ENCODE results near the gene CTAGE1.
"Not testable (repeated sequence)": the region's sequence is repeated elsewhere in the genome, so short reads cannot be mapped to it uniquely, and the experiment has no call there.

The CTAGE1 gene, protein sequence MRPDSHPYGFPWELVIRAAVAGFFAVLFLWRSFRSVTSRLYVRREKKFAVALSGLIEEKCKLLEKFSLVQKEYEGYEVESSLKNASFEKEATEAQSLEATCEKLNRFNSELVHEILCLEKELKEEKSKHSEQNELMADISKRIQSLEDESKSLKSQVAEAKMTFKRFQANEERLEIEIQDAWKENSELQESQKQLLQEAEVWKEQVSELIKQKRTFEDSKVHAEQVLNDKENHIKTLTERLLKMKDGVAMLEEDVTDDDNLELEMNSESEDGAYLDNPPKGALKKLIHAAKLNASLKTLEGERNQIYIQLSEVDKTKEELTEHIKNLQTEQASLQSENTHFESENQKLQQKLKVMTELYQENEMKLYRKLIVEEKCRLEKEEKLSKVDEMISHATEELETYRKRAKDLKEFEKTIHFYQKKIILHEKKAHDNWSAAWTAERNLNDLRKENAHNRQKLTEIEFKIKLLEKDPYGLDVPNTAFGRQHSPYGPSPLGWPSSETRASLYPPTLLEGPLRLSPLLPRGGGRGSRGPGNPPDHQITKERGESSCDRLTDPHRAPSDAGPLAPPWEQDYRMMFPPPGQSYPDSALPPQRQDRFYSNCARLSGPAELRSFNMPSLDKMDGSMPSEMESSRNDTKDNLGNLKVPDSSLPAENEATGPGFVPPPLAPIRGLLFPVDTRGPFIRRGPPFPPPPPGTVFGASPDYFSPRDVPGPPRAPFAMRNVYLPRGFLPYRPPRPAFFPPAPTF

DNA sequence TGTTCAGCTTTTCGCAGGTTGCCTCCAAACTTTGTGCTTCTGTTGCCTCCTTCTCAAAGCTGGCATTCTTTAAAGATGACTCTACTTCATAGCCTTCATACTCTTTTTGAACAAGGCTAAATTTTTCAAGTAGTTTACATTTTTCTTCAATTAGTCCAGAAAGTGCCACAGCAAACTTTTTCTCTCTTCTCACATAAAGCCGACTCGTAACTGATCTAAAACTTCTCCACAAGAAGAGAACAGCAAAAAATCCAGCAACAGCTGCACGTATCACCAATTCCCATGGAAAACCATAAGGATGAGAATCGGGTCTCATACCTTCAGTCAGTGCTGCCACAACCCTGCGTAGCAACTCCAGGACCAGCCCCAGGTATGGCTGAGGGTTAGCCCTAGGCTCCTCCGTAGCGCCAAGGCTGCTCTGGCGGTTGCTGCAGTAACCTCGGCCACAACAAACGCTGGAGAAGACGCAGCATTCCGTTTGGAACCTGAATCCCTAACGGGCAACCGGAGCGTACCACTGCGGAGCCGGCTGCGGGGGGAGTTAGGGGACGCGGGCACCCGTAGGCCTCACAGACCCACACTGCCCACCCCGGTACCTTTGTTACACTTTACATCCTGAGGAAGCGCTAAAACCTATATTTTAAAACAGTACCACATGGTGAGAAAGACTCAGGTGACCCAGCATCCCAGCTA is at the start of gene CTAGE1:
TSS of gene CTAGE1 (minus strand) at position 420 of the 693 bp plus-strand sequence. CDS start at position 316, 104 bp downstream.
- DNase-seq, result no peak

DNA sequence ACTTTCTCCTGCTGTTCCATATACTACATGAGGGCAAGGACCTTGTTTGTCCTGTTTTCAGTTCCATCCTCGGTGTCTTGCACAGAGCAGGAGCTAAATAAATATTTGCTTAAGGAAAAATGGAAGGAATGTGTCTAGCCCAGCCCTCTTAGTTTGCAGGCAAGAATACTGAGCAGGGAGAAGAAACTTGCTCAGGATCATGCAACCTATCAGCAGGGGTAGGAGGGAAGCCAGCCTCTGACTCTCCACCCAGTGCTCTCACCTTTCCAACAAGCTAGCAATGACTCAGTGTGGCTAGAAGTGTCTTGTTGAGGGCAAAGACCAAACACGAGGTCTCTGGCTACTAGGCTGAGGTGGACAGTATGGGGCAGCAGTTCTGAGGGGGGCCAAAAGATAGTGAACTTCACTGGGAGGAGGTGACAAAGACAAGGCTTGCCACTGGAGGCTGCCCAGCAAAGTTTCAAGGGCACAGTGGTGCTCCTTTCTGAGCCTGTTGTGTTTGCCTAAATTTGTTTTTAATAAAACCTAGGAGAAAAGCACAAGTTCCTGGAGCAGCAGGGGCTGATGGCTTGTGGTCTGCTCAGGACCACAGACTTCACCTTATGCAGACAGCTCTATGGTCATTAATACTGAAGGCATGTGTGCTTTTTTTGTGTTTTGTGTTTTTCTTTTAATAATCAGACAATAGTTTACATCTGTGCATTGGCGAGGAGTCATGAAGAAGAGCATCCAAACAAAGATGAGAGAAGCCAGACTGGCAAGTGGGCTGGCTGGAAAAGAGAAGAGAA is 49.1 kb upstream of the CTAGE1 start:
- DNase-seq, result peak; percentile 74

DNA sequence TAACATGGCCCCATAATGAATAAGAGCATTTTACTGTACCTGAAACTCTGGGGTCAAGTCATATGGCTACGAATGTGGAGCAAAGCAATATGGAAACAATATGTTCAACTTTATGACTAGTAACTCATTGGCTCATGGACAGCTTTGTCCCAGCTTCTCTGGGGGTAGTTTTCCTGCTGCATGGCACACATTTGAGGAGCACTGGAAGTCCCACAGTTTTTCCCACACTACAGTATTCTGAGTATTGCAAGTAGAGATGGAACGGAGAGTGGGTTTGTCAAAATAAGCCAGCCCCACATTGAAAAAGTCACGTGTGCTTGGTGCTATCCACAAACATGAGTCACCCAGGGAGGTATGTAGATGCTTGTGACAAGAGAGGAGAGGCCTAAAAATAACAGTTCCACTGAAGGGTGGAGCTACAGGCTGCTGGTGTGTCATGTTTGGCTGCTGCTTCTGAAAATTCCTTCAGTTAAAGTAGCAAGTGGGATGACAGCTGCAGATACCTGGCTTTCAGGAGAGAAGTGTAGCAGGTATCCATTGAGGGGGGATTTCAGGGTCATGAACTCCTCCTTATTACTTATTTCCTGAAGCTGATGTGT is 48.2 kb upstream of the CTAGE1 start:
- DNase-seq, result peak; percentile 92

DNA sequence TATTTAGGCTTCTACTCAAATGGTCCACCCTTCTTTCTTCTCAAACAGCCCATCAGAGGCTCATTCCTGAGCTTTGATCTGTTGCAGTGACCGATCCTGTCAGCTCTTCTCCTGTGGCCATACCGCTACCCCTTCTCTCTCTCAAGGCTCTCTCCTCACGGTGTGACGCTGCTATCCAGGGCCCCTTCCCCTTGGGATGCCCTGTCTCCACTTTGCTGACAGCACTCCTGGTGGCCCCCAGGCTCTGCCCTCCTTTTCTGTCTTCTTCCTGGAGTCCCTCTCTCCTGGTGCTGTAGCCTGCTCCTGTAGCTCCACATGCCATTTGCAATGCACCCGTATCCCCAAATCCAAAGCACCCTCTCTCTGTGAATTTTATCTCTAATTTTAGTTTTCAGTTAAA is 45.4 kb upstream of the CTAGE1 start:
- no peak for DNase-seq

DNA sequence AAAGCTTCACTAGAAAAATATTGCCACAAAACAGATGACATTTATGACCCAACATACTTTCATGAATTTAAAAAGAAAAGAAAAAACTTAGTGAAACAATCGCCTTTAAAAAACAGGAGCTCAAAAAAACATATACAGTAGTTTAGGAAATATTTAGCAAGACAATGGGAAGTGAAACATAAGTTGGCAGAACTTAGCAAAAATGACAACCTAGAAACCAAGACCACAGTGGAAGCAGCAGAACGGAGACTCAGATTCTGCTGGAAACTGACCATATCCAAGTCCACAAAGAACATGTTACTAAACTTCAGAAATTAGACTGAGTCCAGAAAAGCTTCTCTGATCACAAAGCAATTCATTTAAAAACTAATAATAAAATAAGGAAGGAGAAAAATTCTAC is 41.8 kb upstream of the CTAGE1 start:
- DNase-seq, result no peak

DNA sequence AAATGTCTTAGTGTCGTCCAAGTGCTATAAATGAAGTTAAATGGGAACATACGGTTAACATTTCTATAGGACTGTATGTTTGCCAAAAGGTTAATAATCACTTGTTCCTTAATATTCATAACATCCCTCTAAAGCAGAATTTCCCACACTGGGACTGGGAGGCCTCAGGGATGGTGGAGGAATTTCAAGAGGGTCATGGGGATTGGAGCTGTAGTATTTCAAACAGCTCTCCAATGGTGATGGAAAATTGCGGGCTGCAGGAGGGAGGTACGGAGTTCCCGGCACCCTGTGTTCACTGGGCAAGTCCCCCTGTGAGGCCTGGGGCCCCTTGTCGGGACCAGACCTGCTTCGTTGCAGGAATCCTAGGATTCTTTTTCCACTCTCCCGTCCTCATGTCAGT is 39.8 kb upstream of the CTAGE1 start:
- DNase-seq, result no peak

DNA sequence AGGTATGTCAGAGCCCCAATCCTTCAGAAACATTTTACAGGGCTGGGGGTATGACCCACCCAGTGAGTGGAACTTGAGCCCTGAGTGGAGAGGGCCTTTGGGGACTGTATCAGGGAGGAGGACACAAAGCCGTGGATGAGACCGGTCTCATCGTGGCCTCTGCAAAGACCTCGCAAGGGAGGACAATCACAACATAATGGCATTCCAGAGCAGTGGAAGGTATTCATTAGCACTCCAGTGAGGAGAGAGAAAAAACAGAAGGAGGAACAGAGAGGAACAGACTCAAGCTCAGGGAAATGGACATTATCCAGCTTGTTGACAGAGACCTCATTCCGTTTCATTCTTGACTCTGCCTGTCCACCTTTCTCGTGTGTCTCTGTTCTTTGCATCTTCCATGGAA is 38.8 kb upstream of the CTAGE1 start:
- no peak for DNase-seq

DNA sequence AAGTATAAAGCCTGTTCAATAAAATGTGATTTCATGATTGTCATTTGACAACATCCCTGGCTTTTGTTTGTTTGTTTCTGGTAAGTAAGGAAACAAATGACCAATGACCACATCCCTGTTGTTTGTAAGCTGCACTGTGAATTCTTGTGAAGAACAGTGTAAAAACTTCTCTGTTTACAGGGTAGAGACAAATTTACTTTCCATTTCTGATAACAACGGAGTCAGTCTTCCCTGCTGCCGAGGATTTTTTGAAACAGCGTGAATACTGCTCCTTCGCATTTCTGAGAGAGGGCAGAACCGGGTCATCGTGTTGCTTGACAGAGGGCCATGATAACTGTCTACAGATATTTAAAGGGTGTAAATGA is 38.4 kb upstream of the CTAGE1 start:
- DNase-seq, result no peak

DNA sequence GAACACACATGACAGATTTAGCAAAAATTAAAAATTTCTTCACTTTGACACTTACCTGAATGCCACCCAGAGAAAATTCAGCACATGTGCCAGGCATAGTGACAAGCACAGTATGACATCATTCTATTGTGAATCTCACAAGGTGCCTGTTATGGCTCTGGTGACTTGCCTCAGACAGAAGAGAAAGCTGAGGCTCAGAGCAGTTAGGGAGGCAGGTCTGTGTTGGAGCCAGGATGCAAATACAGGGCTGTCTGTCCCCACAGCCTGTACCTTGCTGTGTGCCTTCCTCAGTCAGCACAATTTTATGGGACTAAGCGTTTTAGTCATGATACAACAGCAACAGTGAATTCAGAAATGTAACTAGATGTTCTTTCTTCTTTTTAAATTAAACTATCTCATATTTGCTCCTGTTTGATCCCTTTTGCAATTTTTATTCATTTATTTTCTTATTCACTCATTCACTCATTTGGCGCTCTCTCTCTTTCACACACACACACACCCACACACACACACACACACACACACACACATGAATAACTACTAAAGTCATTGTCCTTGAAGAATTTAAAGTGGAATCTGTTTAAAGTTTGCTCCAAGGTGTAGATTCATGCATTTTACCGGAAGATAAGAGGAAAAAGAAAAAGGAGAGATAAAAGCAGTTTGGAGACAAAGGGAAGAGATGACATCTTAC is 37.9 kb upstream of the CTAGE1 start:
- DNase-seq, result no peak

DNA sequence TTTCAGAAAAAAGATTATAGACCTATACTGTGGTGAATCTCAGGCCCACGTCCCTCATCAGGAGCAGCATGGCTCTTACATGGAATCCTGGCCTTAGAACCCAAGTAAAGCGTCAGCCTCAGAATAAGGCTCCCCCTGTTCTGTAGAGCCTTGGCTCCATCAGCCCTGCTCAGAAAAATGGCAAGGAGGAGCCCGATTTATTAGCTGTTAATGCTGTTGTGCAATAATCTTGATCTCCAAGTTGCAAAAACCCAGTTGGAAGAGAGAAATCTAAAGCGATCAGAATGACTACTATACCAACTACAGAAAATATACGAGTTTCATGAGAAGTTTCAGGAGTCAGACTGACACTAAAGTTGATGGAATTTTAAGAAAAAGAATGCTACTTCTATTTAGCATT is 35.6 kb upstream of the CTAGE1 start:
- DNase-seq, result no peak

DNA sequence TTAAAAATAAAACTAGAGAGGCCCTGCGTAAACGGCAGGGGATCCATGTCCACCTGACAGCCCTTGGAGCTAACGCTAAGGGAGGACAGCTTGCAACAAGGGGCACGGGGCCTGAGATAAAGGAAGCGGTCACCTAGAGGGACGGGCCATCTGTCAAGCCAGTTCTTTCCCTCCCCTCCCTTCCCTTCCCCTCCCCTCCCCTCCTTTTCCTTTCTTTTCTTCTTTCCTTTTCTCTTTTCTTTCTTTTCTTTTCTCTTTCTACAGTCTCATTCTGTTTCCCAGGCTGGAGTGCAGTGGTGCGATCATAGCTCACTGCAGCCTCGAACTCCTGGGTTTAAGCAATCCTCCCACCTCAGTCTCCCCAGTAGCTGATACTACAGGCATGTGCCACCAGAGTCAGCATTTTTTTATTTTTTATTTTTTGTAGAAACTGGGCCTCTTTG is 34.5 kb upstream of the CTAGE1 start:
- no peak for DNase-seq

DNA sequence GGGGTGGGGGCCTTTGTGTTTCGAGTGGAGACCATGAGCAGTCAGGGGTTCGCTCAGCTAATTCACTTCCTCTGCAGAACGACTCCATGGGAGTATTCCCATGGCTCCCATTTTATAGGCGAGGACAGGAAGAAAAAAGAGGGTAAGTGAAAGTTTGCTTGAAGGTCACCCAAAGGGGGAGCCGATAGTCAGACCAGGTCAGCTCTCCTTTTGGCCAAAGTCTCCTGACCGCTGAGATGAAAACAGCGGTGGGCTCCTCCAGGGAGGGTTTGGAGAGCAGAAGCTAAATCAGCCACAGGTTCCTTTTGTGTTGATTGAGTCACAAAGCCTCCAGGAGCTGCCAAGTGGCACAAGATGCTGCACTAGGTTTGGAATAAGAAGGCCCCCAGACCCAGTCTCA is 34.1 kb upstream of the CTAGE1 start:
- DNase-seq, result no peak

DNA sequence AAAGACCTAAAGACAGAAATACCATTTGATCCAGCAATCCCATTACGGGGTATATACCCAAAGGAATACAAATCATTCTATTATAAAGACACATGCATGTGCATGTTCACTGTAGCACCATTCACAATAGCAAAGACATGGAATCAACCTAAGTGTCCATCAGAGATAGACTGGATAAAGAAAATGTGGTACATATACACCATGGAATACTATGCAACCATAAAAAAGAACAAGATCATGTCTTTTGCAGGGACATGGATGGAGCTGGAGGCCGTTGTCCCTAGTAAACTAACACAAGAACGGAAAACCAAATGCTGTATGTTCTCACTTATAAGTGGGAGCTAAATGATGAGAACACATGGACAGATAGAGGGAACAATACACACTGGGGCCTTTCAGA is 33.1 kb upstream of the CTAGE1 start:
- DNase-seq, result not testable (repeated sequence)

DNA sequence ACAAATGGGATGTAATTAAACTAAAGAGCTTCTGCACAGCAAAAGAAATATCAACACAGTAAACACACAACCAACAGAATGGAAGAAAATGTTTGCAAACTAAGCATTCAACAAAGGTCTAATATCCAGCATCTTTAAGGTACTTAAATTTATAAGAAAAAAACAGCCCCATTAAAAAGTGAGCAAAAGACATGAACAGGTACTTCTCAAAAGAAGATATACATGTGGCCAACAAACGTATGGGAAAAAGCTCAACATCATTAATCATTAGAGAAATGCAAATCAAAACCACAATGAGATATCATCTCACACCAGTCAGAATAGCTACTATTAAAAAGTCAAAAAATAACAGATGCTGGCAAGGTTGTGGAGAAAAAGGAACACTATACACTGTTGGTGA is 32.6 kb upstream of the CTAGE1 start:
- not testable (repeated sequence) for DNase-seq

DNA sequence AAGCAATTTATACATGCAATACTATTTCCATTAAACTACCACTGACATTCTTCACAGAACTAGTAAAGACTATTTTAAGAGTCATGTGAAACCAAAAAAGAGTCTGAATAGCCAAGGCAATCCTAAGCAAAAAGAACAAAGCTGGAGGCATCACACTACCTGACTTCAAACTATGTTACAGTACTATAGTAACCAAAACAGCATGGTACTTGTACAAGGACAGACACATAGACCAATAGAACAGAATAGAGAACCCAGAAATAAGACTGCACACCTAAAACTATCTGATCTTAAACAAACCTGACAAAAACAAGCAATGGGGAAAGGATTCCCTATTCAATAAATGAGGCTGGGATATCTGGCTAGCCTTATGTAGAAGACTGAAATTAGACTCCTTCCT is 32.0 kb upstream of the CTAGE1 start:
- not testable (repeated sequence) for DNase-seq

DNA sequence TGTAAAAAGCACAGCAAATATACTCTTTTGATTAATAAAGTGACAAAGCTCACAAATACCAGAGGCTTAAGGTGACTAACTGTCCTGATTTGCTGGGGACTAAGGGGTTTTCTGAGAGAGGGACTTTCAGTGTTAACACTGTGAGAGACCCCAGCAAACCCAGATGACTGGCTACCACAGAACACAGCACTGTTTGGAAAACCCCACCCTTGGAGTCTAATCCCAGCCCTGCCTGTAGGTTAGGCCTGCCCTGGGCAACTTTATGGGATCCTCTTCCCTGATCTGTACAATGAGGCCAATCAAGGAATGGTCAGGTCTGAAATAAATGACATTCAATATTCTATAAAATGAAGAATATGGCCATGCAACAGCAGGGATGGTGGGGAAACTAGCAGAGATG is 30.5 kb upstream of the CTAGE1 start:
- DNase-seq, result no peak

DNA sequence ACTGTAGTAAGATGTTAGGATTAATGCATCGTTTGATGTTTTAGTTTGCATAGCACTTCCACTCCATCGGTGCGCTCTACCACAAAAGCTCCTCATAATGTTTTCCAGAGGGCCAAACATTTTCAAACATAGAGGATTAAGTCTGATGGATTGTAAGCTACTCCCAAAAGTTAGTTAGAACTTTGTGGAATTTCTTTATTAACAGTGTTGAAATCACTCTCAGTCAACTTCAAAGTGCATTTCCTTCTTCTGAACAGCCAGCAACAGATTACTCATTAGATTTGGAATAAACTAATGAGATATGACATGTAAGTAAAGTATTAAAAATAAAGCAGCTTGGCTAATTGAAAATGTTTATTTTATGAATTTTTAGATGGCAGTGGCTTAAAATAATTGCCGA is 30.1 kb upstream of the CTAGE1 start:
- DNase-seq, result no peak

DNA sequence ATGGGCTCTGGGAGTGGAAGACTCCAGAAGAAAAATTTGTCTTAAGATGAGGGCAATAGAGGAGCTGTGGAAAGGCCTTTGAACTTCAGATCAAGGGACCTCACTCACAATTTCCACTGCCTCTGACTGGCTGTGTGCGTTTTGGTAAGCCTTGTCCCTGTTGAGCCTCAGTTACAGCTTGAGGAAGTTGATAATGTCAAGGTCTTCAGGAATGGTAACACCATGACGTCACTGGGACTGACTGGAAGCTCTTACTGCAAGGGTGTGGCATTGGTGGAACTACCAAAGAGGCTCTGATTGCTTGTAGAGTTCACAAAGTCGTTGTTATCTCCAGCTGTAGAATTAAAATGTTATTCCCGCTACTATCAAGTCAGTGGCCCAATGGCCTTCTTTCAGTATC is 29.2 kb upstream of the CTAGE1 start:
- no peak for DNase-seq

DNA sequence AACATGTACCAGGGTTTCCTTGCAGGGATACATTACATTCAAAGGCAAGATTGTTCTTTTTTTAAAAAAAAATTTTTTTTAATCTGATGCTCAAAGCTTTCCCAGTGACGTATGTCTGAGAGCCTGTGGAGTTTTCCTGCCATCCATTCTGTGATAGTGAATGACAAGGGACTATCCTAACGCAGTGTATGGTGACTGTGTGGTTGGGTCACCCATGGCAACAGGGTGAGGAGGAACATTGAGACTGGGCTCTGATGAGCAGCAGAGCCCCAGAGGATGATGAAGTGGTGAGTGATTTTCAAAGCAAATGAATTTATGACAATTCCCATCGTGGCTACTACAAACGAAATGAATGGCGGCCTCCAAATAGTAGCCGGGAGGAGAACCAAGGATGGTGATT is 28.6 kb upstream of the CTAGE1 start:
- no peak for DNase-seq

DNA sequence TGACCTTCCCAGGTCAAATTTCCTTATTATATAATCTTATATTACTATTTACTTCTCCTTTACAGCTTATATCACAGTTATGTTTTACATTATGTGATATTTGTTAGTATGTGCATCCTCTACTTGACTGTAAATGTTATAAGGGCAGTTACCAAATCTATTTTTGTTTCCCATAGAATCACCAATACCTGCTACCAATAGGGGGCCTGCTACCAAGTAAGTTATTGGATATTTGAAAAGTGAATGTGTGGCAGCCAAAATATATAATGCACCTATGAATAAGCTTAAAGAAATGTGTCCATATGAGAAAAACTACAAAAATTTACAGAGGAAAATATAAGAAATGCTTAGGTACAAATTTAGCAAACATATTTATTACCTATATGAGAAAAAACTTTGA is 23.9 kb upstream of the CTAGE1 start:
- DNase-seq, result no peak

DNA sequence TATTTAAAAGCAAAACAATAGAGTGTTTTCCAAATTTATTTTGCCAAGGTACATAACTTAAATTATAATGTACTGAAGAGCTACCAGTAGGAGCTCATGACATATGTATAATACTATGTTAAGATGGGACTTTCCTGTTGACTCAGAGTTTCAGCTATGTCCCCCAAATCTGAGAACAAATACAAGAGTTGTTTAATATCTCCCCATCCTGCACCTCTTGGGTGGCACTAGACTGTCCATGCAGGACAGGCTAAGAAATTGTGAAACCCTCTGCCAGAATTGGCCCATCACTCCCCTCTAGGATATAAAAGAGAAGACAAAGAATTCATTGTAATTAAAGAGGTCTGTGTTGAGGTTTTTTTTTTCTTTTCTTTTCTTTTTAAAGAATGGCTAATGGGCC is 21.7 kb upstream of the CTAGE1 start:
- no peak for DNase-seq

DNA sequence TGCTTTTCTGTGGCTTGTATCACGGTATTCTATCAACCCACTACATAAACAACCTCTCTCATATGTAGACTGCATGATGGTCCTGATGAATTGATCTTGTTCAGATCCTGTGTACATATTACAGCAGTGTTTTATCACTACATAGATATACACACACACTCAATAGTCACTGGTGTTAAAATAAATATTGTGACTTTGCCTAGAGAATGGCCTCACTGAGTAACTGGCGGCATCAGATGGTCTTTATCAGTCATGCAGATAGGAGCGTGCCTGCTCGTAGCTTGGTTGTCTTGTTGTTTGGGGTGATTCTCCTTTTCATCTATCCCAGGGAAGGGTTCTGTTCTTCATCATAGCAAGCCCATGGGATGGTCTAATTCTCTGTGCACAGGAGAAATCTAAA is 18.4 kb upstream of the CTAGE1 start:
- no peak for DNase-seq
